HCT116 (cell line): ENCODE data around the gene NCKAP5. TPM values are rescaled to one million over a fixed set of nuclear protein-coding genes. Genes with fewer than 3 reads are reported as not detected.

Source experiments
- ATAC-seq: fragments of 200-7000 bp; cut with Tn5 transposase; 2 replicates; pipeline ENCODE4 v1.9.1; 2020; ENCODE audit warnings: mild to moderate bottlenecking, moderate library complexity
- BruUV-seq: library from RNA; stranded (reverse); fragments of 400-500 nt; replicated peaks from 2 replicates; lab custom pipeline; 2021; lab: Mats Ljungman, UMichigan
- CTCF ChIA-PET: fragments of 300-600 bp; sonication (Branson Sonifier 250); formaldehyde crosslinking; loops from one replicate; lab custom pipeline; 2021; ENCODE audit warnings: antibody characterized with exemption; lab: Charles Lee
- POLR2A ChIA-PET: fragments of 300-600, 350-600 bp; sonication (Branson Sonifier 250); formaldehyde crosslinking; loops from one replicate; lab custom pipeline; 2021; ENCODE audit warnings: antibody characterized with exemption; lab: Charles Lee
- RAD21 ChIA-PET, 2 experiments: fragments of 300-600 bp; sonication (Branson Sonifier 250); formaldehyde crosslinking; loops; one replicate each; lab custom pipeline; 2023; ENCODE audit warnings: low total read pairs in 2 of 2; ENCODE audit not compliant: uncharacterized antibody in 2 of 2, unreplicated experiment in 2 of 2, low non-redundant PET in 1 of 2; lab: Charles Lee
- DNase-seq: peaks from one replicate; pipeline ENCODE4 v3.0.0-alpha.2; 2010; ENCODE audit warnings: low read depth, low spot score
- H2AFZ ChIP-seq: fragments of 200-600 bp; shearing (Covaris generic), sonication (generic); 2 replicates; pipeline ENCODE4 v1.6.1; 2017; ENCODE audit warnings: low read depth, mixed run types, mixed read lengths, antibody characterized with exemption, low read length; ENCODE audit not compliant: poor library complexity, severe bottlenecking
- H3K27ac ChIP-seq: 2 replicates; pipeline ENCODE4 v1.5.1; 2012; ENCODE audit warnings: low read depth, low read length
- H3K27me3 ChIP-seq: fragments of 200-600 bp; sonication (generic); 2 replicates; pipeline ENCODE4 v1.6.1; 2016; ENCODE audit warnings: mixed run types, low read length, mixed read lengths; ENCODE audit not compliant: insufficient read depth
- H3K36me3 ChIP-seq, 2 experiments: fragments of 200-500 bp in 1 of 2; fragments of 200-600 bp in 1 of 2; sonication (Bioruptor generic) in 1 of 2; sonication (generic) in 1 of 2; 2 replicates each; pipeline versions ENCODE4 v1.5.1 to v1.6.1; 2014 to 2016; ENCODE audit warnings: low read length in 2 of 2, inconsistent platforms in 1 of 2, mixed read lengths in 1 of 2, mixed run types in 1 of 2; ENCODE audit not compliant: insufficient read depth in 2 of 2, control insufficient read depth in 1 of 2
- H3K4me1 ChIP-seq, 2 experiments: fragments of 200-600 bp in 1 of 2; sonication (generic) in 1 of 2; 2 replicates each; pipeline versions ENCODE4 v1.5.1 to v1.6.1; 2012 to 2017; ENCODE audit warnings: low read length in 2 of 2, inconsistent platforms in 1 of 2, mild to moderate bottlenecking in 1 of 2, mixed read lengths in 1 of 2, mixed run types in 1 of 2, moderate library complexity in 1 of 2; ENCODE audit not compliant: insufficient read depth in 2 of 2, control insufficient read depth in 1 of 2
- H3K4me2 ChIP-seq: fragments of 200-600 bp; sonication (generic); 2 replicates; pipeline ENCODE4 v1.6.1; 2017; ENCODE audit warnings: mixed run types, low read length, mixed read lengths
- H3K4me3 ChIP-seq, 2 experiments: fragments of 200-600 bp in 1 of 2; sonication (generic) in 1 of 2; replicated peaks in 1 of 2; 2 replicates each; pipeline ENCODE4 v1.5.1; 2011 to 2016; ENCODE audit warnings: low read length in 2 of 2, control low read depth in 1 of 2, low read depth in 1 of 2, mild to moderate bottlenecking in 1 of 2, mixed read lengths in 1 of 2, mixed run types in 1 of 2
- H3K79me2 ChIP-seq: fragments of 200-600 bp; sonication (generic); 2 replicates; pipeline ENCODE4 v1.6.1; 2017; ENCODE audit warnings: mild to moderate bottlenecking, mixed run types, low read length, moderate library complexity, mixed read lengths; ENCODE audit not compliant: insufficient read depth
- H3K9ac ChIP-seq: fragments of 200-600 bp; sonication (generic); 2 replicates; pipeline ENCODE4 v1.6.1; 2016; ENCODE audit warnings: low read length, mixed read lengths
- H3K9me2 ChIP-seq: fragments of 200-600 bp; sonication (generic), shearing (Covaris generic); 2 replicates; pipeline ENCODE4 v1.6.1; 2017; ENCODE audit warnings: mixed run types, mild to moderate bottlenecking, moderate library complexity; ENCODE audit not compliant: insufficient read depth
- H3K9me3 ChIP-seq, 2 experiments: fragments of 200-500 bp in 1 of 2; fragments of 200-600 bp in 1 of 2; sonication (Bioruptor generic) in 1 of 2; sonication (generic) in 1 of 2; 2 replicates each; pipeline ENCODE4 v1.6.1; 2014 to 2017; ENCODE audit warnings: low read length in 2 of 2, mixed read lengths in 2 of 2, inconsistent platforms in 1 of 2, low read depth in 1 of 2, mild to moderate bottlenecking in 1 of 2, mixed run types in 1 of 2, moderate library complexity in 1 of 2; ENCODE audit not compliant: control insufficient read depth in 1 of 2, insufficient read depth in 1 of 2
- H4K20me1 ChIP-seq: fragments of 200-600 bp; sonication (generic), shearing (Covaris generic); 2 replicates; pipeline ENCODE4 v1.6.1; 2017; ENCODE audit warnings: mixed run types, mild to moderate bottlenecking, moderate library complexity; ENCODE audit not compliant: insufficient read depth
- CBX3 ChIP-seq: IDR thresholded peaks from 2 replicates; pipeline ENCODE4 v1.6.1; 2012; ENCODE audit warnings: low read depth
- POLR2AphosphoS5 ChIP-seq: IDR thresholded peaks from 2 replicates; pipeline ENCODE4 v1.6.1; 2011; ENCODE audit warnings: mild to moderate bottlenecking, low read depth, low read length, moderate library complexity
- YY1 ChIP-seq: IDR thresholded peaks from 2 replicates; pipeline ENCODE4 v1.6.1; 2011; ENCODE audit warnings: low read length, low read depth, moderate library complexity, mild to moderate bottlenecking; ENCODE audit not compliant: insufficient replicate concordance; ENCODE audit errors: extremely low read depth
- ZNF274 ChIP-seq: fragments of 200-500 bp; sonication (Bioruptor generic); IDR thresholded peaks from 2 replicates; pipeline ENCODE4 v1.6.1; 2014; ENCODE audit warnings: mild to moderate bottlenecking, low read depth, low read length, inconsistent platforms
- intact Hi-C: fragments of 100-400 bp; cut with micrococcal nuclease; formaldehyde crosslinking; loops from 2 replicates; pipeline ENCODE4 v1.10.0; 2022
- total RNA-seq: library from RNA; stranded (reverse); gene quantifications from one replicate; pipeline ENCODE4 v1.2.1, GENCODE V29; 2021; ENCODE audit not compliant: unreplicated experiment
- TF ChIP-seq, protein P1 (sequence below): IDR thresholded peaks from 2 replicates; pipeline ENCODE4 v1.6.1; 2011; ENCODE audit warnings: mild to moderate bottlenecking, low read length, moderate library complexity; ENCODE audit not compliant: insufficient replicate concordance; ENCODE audit errors: extremely low read depth
- TF ChIP-seq, protein P2 (sequence below): IDR thresholded peaks from 2 replicates; pipeline ENCODE4 v1.6.1; 2012

The NCKAP5 gene
- total RNA-seq, 1 experiment from 2014 or later: 0.30 TPM

DNA sequence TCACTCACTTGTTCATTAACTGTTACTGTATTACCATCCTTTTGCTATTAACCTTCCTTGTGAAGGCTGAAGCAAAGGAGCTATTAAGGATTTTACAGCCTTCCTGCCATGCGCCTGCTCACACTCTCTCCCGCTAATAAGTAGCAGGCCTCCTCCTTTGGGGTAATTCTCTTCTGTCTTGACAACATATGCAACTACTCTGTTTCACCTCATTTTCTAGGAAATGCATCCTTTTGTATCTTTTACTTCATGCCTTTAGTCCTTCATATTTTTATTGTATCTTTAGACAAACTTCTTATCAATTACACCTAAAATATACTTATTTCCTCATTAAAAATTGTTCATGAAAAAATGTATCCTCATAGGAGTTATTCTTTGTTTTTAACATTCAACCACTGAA, 463.4 kb downstream of the NCKAP5 start (continued):
- no peak for TF ChIP-seq POLR2AphosphoS5
- no peak for TF ChIP-seq ZNF274

DNA sequence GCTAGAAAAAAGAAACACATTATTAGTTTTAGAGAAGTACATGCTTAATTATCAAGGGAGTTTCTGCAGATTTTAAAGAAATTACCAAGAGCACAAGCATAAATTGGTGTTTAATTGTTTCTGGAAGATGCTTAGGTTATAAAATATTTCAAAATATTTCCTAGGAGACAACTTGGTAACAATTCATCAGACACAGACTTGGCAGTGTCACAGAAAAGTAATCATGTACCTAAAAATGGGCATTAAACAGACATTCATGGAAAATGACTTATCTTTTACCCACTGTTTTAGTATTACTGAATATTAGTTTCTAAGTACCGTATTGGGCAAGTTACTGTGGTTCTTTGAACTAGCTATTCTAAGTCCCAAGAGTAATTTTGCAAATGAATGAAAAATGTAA, 469.5 kb downstream of the NCKAP5 start:
- intact Hi-C loops: no loop called here
- no peak for ATAC-seq
- TF ChIP-seq YY1: no peak
- TF ChIP-seq, protein P1, sequence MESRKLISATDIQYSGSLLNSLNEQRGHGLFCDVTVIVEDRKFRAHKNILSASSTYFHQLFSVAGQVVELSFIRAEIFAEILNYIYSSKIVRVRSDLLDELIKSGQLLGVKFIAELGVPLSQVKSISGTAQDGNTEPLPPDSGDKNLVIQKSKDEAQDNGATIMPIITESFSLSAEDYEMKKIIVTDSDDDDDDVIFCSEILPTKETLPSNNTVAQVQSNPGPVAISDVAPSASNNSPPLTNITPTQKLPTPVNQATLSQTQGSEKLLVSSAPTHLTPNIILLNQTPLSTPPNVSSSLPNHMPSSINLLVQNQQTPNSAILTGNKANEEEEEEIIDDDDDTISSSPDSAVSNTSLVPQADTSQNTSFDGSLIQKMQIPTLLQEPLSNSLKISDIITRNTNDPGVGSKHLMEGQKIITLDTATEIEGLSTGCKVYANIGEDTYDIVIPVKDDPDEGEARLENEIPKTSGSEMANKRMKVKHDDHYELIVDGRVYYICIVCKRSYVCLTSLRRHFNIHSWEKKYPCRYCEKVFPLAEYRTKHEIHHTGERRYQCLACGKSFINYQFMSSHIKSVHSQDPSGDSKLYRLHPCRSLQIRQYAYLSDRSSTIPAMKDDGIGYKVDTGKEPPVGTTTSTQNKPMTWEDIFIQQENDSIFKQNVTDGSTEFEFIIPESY: no peak
- no peak for TF ChIP-seq CBX3
- TF ChIP-seq, protein P2, sequence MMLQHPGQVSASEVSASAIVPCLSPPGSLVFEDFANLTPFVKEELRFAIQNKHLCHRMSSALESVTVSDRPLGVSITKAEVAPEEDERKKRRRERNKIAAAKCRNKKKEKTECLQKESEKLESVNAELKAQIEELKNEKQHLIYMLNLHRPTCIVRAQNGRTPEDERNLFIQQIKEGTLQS: no peak
- ChIA-PET CTCF (no interaction called here), RAD21 (no interaction called here), POLR2A (no interaction called here)
- Histone ChIP-seq H3K79me2 (no peaks in the 10 kb centered on the region), H3K4me3 (no peak overlapping the region), H3K36me3 (no peaks in the 10 kb centered on the region), H3K4me2 (no peak overlapping the region), H3K4me1 (no peaks in the 10 kb centered on the region), H3K27me3 (no peaks in the 10 kb centered on the region), H4K20me1 (no peaks in the 10 kb centered on the region), H3K9me3 (0 out of 4 replicates have a peak, but pooled peaks cover 0 to 3% of the 10 kb centered on the region in 2 experiments), H2AFZ (no peak overlapping the region), H3K9ac (no peak overlapping the region), H3K9me2 (no peaks in the 10 kb centered on the region), H3K27ac (no peak overlapping the region)
- BruUV-seq: no TSS peak
- DNase-seq: no peak
